Peyer's patch (tissue), 4 donors: ENCODE results near the gene RSU1.

ENCODE experiments used
- POLR2A ChIP-seq, 2 donors: fragments of 450-650 bp; IDR thresholded peaks; one replicate each; pipeline ENCODE4 v1.5.1; 2017; ENCODE audit warnings: antibody characterized with exemption in 2 of 2, mild to moderate bottlenecking in 2 of 2, moderate library complexity in 2 of 2
- TF ChIP-seq, protein P1 (sequence below), 6 experiments: fragments of 450-650 bp in 4 of 6; fragments of 200-600 bp in 2 of 6; sonication (generic) in 1 of 6; IDR thresholded peaks; one replicate each; pipeline ENCODE4 v1.5.1; 2017 to 2019; ENCODE audit warnings: antibody characterized with exemption in 6 of 6, mild to moderate bottlenecking in 3 of 6, moderate library complexity in 1 of 6

DNA sequence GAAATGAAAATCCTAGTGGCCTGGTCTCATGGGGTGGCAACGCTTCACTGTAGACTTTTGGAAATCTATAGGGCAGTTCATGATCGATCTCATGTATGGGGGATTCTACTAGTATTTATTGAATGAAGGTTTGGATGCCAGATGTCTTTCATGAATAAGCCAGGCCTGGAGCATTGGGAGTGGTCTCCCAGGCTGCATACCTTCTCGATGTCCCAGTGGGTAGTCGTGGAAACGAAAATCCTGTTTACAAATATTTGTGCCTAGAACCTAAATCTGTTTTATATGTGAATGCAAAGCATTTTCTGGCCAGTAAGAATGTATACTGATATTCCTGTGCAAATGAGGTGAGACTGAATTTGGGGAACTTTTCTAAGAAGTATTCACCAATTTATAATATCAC is 190.5 kb downstream of the RSU1 start:
- TF ChIP-seq, protein P1, sequence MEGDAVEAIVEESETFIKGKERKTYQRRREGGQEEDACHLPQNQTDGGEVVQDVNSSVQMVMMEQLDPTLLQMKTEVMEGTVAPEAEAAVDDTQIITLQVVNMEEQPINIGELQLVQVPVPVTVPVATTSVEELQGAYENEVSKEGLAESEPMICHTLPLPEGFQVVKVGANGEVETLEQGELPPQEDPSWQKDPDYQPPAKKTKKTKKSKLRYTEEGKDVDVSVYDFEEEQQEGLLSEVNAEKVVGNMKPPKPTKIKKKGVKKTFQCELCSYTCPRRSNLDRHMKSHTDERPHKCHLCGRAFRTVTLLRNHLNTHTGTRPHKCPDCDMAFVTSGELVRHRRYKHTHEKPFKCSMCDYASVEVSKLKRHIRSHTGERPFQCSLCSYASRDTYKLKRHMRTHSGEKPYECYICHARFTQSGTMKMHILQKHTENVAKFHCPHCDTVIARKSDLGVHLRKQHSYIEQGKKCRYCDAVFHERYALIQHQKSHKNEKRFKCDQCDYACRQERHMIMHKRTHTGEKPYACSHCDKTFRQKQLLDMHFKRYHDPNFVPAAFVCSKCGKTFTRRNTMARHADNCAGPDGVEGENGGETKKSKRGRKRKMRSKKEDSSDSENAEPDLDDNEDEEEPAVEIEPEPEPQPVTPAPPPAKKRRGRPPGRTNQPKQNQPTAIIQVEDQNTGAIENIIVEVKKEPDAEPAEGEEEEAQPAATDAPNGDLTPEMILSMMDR (IDR thresholded peaks at IDR 0.05), result no peak
- TF ChIP-seq POLR2A (IDR thresholded peaks at IDR 0.05), result no peak
